ENCODE data around the gene ELAC2. TPM values are rescaled to one million over a fixed set of nuclear protein-coding genes. Genes with fewer than 3 reads are reported as not detected.

The ELAC2 gene
- total RNA-seq, 4 donors from 2014 or later: 70.7 to 78.7 (median 76.2) TPM

DNA sequence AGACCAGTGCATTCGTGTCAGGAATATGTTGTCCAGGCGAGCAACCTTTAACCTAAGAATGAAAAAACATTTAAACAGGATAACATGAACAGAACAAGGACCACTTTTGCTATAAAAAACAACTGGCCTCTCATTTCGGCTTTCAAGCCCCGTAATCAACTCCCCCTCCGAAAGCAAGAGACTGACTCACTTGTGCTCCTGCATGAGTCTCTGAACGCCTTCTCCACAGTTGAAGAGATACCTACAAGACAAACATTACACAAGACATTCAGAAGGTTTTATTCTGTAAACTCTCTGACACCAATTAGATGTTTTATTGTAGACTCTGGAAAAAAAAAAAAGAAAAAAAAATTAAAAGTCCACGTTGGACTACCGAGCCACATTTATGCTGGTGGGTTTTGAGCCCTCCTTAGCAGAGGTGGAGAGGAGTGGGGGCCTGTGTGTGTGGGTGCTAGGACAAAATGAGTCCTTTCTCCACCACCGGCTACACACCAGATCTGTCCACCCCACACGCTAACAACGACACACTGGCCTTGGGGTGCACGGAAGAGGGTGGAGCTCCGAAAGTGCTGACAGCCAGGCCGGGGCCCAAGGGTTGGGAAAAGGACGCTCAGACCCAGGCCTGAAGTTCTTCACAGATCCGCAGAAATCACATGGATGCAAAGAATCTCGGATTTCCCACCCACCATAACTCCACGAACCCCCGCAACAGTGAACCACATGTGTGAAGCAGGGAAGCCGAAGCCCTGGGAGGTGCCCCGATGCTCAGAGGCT is 759 bp downstream of the ELAC2 start:
- in situ Hi-C loops (cut with MboI; ENCODE audit: low sequenced_read_pairs in 4 of 4): loop anchor here in 2 of 4 donors (25.0 kb wide), 2 partner anchors 480 to 1005 kb away; partner anchors contain the start of gene MAP2K4 (in 1 of the 2)
- peak overlapping the region; percentile 73 to 87 (median 82) for H3K27ac ChIP-seq
- DNase-seq: no peak

DNA sequence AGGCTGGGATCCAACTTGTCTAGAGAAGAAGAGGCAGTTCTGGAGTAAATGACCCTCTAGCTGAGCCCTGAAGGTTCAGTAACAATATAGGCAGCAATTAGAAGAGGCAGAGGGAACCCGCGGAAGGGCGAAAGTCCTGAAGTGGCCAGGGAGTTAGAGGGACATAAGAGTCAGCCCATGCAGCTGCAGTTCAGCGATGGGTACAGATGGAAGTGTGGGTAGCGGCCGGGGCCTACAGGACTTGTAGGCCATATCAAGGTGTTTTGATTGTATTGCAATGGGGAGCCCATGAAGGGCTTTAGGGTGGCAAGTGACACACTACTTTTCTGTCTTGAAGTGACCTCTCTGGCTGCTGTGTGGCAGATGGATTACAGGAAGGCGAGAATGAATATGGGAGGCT is 3.0 kb downstream of the ELAC2 start:
- in situ Hi-C loops (cut with MboI; ENCODE audit: low sequenced_read_pairs in 4 of 4): loop anchor here in 2 of 4 donors (25.0 kb wide), 2 partner anchors 478 to 1002 kb away; partner anchors contain the start of gene MAP2K4 (in 1 of the 2)
- intact Hi-C loops (cut with DNase I; ENCODE audit: low total_unique reads): loop anchor here (5.0 to 10.0 kb wide), 3 partner anchors 990 to 1288 kb away; partner anchors contain the start of genes HS3ST3B1, MAP2K4 and ZNF18

More for the DNA sequence above, 759 bp downstream of the ELAC2 start:
- Histone ChIP-seq H3K36me3 (peaks cover 10 to 46% of the 10 kb centered on the region in 2 donors), H3K27me3 (no peaks in the 10 kb centered on the region), H3K4me3 (peak overlapping the region; percentile 75 to 94 (median 86)), H3K4me1 (peaks cover 12 to 14% of the 10 kb centered on the region in 2 donors), H3K9me3 (no peaks in the 10 kb centered on the region)
- ATAC-seq: peak in 1 of 2 donors; percentile 6
- TF ChIP-seq, protein P1, sequence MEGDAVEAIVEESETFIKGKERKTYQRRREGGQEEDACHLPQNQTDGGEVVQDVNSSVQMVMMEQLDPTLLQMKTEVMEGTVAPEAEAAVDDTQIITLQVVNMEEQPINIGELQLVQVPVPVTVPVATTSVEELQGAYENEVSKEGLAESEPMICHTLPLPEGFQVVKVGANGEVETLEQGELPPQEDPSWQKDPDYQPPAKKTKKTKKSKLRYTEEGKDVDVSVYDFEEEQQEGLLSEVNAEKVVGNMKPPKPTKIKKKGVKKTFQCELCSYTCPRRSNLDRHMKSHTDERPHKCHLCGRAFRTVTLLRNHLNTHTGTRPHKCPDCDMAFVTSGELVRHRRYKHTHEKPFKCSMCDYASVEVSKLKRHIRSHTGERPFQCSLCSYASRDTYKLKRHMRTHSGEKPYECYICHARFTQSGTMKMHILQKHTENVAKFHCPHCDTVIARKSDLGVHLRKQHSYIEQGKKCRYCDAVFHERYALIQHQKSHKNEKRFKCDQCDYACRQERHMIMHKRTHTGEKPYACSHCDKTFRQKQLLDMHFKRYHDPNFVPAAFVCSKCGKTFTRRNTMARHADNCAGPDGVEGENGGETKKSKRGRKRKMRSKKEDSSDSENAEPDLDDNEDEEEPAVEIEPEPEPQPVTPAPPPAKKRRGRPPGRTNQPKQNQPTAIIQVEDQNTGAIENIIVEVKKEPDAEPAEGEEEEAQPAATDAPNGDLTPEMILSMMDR (IDR thresholded peaks at IDR 0.05 in 4 of 5, conservative IDR thresholded peaks at IDR 0.05 in 1 of 5): no peak
- TF ChIP-seq POLR2A (IDR thresholded peaks at IDR 0.05): no peak
- intact Hi-C loops (cut with DNase I; ENCODE audit: low total_unique reads): loop anchor here (5.0 to 10.0 kb wide), 3 partner anchors 992 to 1285 kb away; partner anchors contain the start of genes HS3ST3B1, MAP2K4 and ZNF18

DNA sequence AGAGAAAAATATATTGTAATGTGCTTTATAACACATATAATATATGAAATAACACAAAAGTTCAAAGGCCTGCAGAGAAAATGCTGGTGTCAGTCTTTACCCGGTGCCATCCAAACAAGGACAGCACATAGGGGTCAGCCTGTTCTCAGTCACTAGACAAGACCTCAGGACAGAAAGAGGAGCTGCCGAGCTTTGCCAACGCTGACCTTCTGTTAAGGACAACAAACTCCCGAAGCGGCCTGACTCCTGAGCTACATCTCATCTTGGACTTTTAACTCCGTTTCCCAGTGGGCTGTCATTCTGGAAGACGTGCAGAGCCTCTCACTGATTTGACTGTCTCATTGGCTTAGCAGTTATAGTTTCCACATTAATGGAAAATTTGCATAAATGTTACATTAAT is 6.9 kb downstream of the ELAC2 start:
- no peak for DNase-seq
- in situ Hi-C loops (cut with MboI; ENCODE audit: low sequenced_read_pairs in 4 of 4): loop anchor here in 2 of 4 donors (25.0 kb wide), 2 partner anchors 474 to 999 kb away; partner anchors contain the start of gene MAP2K4 (in 1 of the 2)
- TF ChIP-seq, protein P1 (IDR thresholded peaks at IDR 0.05 in 4 of 5, conservative IDR thresholded peaks at IDR 0.05 in 1 of 5): no peak
- no peak for TF ChIP-seq POLR2A (IDR thresholded peaks at IDR 0.05)

More for the DNA sequence above, 3.0 kb downstream of the ELAC2 start:
- Histone ChIP-seq H3K36me3 (peaks cover 12 to 69% of the 10 kb centered on the region in 2 donors), H3K27ac (no peak overlapping the region), H3K4me3 (no peak overlapping the region), H3K4me1 (peaks cover 12 to 14% of the 10 kb centered on the region in 2 donors), H3K27me3 (no peaks in the 10 kb centered on the region), H3K9me3 (no peaks in the 10 kb centered on the region)
- no peak for ATAC-seq
- TF ChIP-seq, protein P1 (IDR thresholded peaks at IDR 0.05 in 4 of 5, conservative IDR thresholded peaks at IDR 0.05 in 1 of 5): no peak
- no peak for TF ChIP-seq POLR2A (IDR thresholded peaks at IDR 0.05)
- DNase-seq: no peak

DNA sequence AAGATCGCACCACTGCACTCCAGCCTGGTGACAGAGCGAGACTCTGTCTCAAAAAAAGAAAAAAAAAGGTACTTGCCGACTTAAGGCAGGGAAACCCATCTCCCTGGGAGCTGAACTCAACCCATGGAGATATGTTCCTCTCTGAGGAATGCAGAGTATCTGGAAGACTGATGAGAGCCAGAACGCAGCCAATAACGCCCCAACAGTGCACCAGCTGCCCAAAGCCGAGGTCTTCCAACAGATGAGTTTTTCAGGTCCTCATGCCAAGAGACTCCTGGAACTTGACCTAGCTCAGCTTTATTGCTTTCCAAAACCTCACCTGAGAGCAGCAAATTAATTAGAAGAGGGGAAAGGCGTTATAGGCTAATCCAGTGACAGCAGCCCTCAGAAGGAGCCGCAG is 9.4 kb downstream of the ELAC2 start:
- peaks cover 9 to 93% of the 10 kb centered on the region in 2 donors for H3K36me3 ChIP-seq
- no peaks in the 10 kb centered on the region for H3K27me3 ChIP-seq
- TF ChIP-seq, protein P1 (IDR thresholded peaks at IDR 0.05 in 4 of 5, conservative IDR thresholded peaks at IDR 0.05 in 1 of 5): no peak
- TF ChIP-seq POLR2A (IDR thresholded peaks at IDR 0.05): no peak
- intact Hi-C loops (cut with DNase I; ENCODE audit: low total_unique reads): no loop called here
- no peak overlapping the region for H3K27ac ChIP-seq
- in situ Hi-C loops (cut with MboI; ENCODE audit: low sequenced_read_pairs in 4 of 4): loop anchor here in 3 of 4 donors (10.0 to 25.0 kb wide), 3 partner anchors 471 to 996 kb away; partner anchors contain the start of gene MAP2K4 (in 1 of the 3)
- H3K4me1 ChIP-seq: peaks cover 0 to 6% of the 10 kb centered on the region in 2 donors
- no peaks in the 10 kb centered on the region for H3K9me3 ChIP-seq
- DNase-seq (no peak), ATAC-seq (no peak)
- H3K4me3 ChIP-seq: no peak overlapping the region

More for the DNA sequence above, 6.9 kb downstream of the ELAC2 start:
- Histone ChIP-seq H3K27ac (no peak overlapping the region), H3K9me3 (no peaks in the 10 kb centered on the region), H3K27me3 (no peaks in the 10 kb centered on the region), H3K4me1 (no peaks in the 10 kb centered on the region), H3K4me3 (no peak overlapping the region), H3K36me3 (peaks cover 12 to 95% of the 10 kb centered on the region in 2 donors)
- intact Hi-C loops (cut with DNase I; ENCODE audit: low total_unique reads): loop anchor here (10.0 kb wide), 2 partner anchors 986 to 1016 kb away; partner anchors contain the start of genes MAP2K4 and ZNF18
- no peak for ATAC-seq
